ENCODE measurements around the gene PROS1.
"Not testable (repeated sequence)": the region's sequence is repeated elsewhere in the genome, so short reads cannot be mapped to it uniquely, and the experiment has no call there.

The PROS1 gene

GRCh38 chr3:93965106-93965505, 8.6 kb downstream of the PROS1 start:
- DNase-seq = not testable (repeated sequence)

GRCh38 chr3:93962798-93963197, 10.9 kb downstream of the PROS1 start:
- DNase-seq = no peak

- DNase-seq = no peak
Observed at GRCh38 chr3:93961489-93961888, 12.2 kb downstream of the PROS1 start.

- DNase-seq = no peak
Observed at GRCh38 chr3:93961026-93961425, 12.7 kb downstream of the PROS1 start.

- not testable (repeated sequence) for DNase-seq
Observed at GRCh38 chr3:93949958-93950357, 23.7 kb downstream of the PROS1 start.

GRCh38 chr3:93937485-93937884, 36.2 kb downstream of the PROS1 start:
- DNase-seq = not testable (repeated sequence)

- no peak for DNase-seq
Observed at GRCh38 chr3:93936549-93936948, 37.1 kb downstream of the PROS1 start.

GRCh38 chr3:93934366-93935046, 39.2 kb downstream of the PROS1 start:
- DNase-seq = no peak

GRCh38 chr3:93931597-93932229, 42.0 kb downstream of the PROS1 start:
- no peak for DNase-seq

GRCh38 chr3:93930041-93930440, 43.7 kb downstream of the PROS1 start:
- no peak for DNase-seq

- DNase-seq = no peak
Observed at GRCh38 chr3:93926789-93927188, 46.9 kb downstream of the PROS1 start.

- no peak for DNase-seq
Observed at GRCh38 chr3:93924491-93924890, 49.2 kb downstream of the PROS1 start.

GRCh38 chr3:93923006-93923405, 50.7 kb downstream of the PROS1 start:
- no peak for DNase-seq

GRCh38 chr3:93917546-93918029, 56.1 kb downstream of the PROS1 start:
- not testable (repeated sequence) for DNase-seq

GRCh38 chr3:93913623-93914022, 60.1 kb downstream of the PROS1 start:
- not testable (repeated sequence) for DNase-seq

GRCh38 chr3:93911206-93911605, 62.5 kb downstream of the PROS1 start:
- no peak for DNase-seq

GRCh38 chr3:93910097-93910496, 63.6 kb downstream of the PROS1 start:
- no peak for DNase-seq

- no peak for DNase-seq
Observed at GRCh38 chr3:93907132-93907531, 66.6 kb downstream of the PROS1 start.

- DNase-seq = no peak
Observed at GRCh38 chr3:93906245-93906644, 67.5 kb downstream of the PROS1 start.

GRCh38 chr3:93904568-93904967, 69.1 kb downstream of the PROS1 start:
- DNase-seq = no peak

- DNase-seq = not testable (repeated sequence)
Observed at GRCh38 chr3:93878250-93879017, 95.3 kb downstream of the PROS1 start.

GRCh38 chr3:93877427-93877826, 96.3 kb downstream of the PROS1 start:
- DNase-seq = not testable (repeated sequence)

GRCh38 chr3:93873412-93873811, 100.3 kb downstream of the PROS1 start:
- DNase-seq = not testable (repeated sequence)

GRCh38 chr3:93867425-93867824, 106.3 kb downstream of the PROS1 start:
- no peak for DNase-seq

Measured in activated T-cell treated with anti-CD3 and anti-CD28 coated beads, Interleukin-2, amount 50 U/mL, for 48 hours (primary cell).